K562 (cell line): ENCODE data around the gene RNU2-63P. TPM values are rescaled to one million over a fixed set of nuclear protein-coding genes. Genes with fewer than 3 reads are reported as not detected.

Experiments
- ADNP ChIP-seq: fragments of 200-800 bp; sonication (Bioruptor generic); IDR thresholded peaks from 2 replicates; pipeline ENCODE4 v1.6.1; 2016; ENCODE audit warnings: missing genetic modification characterization, missing compliant biosample characterization
- DEAF1 ChIP-seq: fragments of 450-650 bp; formaldehyde crosslinking; IDR thresholded peaks from 2 replicates; pipeline ENCODE4 v1.4.0; 2020; ENCODE audit warnings: mild to moderate bottlenecking, moderate library complexity
- ELK3 ChIP-seq: fragments of 450-650 bp; formaldehyde crosslinking; IDR thresholded peaks from 2 replicates; pipeline ENCODE4 v1.4.0; 2020; ENCODE audit warnings: mild to moderate bottlenecking
- MEF2A ChIP-seq: IDR thresholded peaks from 2 replicates; pipeline ENCODE4 v1.6.1; 2011; ENCODE audit warnings: low read depth, mild to moderate bottlenecking, low read length, moderate library complexity; ENCODE audit not compliant: control insufficient read depth
- MITF ChIP-seq: IDR thresholded peaks from 2 replicates; pipeline ENCODE4 v1.6.1; 2014; ENCODE audit warnings: antibody characterized with exemption
- NFE2 ChIP-seq: IDR thresholded peaks from 2 replicates; pipeline ENCODE4 v1.6.1; 2014; ENCODE audit warnings: antibody characterized with exemption, low read depth
- NR2C2 ChIP-seq, 2 experiments: fragments of 200-800 bp in 1 of 2; sonication (Bioruptor generic) in 1 of 2; sonication (generic) in 1 of 2; formaldehyde crosslinking in 1 of 2; IDR thresholded peaks; 2 replicates each; pipeline versions ENCODE4 v1.6.1 to v1.8.0; 2016 to 2022; ENCODE audit warnings: mild to moderate bottlenecking in 1 of 2, missing compliant biosample characterization in 1 of 2, missing genetic modification characterization in 1 of 2, missing genetic modification reagents in 1 of 2
- PPARD ChIP-seq: fragments of 250-450 bp; sonication (Bioruptor Pico); IDR thresholded peaks from 2 replicates; pipeline ENCODE4 v1.8.0; 2022; ENCODE audit warnings: inconsistent platforms, mild to moderate bottlenecking, moderate library complexity
- SMC3 ChIP-seq: conservative IDR thresholded peaks from 2 replicates; pipeline ENCODE4 v1.6.1; 2011; ENCODE audit warnings: low read depth, low read length, improper control_type of control experiment; ENCODE audit not compliant: insufficient read depth
- ZC3H4 ChIP-seq: sonication (generic); formaldehyde crosslinking; IDR thresholded peaks from 2 replicates; pipeline ENCODE4 v1.9.0; 2021; ENCODE audit warnings: missing genetic modification reagents, borderline replicate concordance
- ZNF217 ChIP-seq: sonication (generic); formaldehyde crosslinking; IDR thresholded peaks from 2 replicates; pipeline ENCODE4 v1.8.0; 2022; ENCODE audit warnings: mild to moderate bottlenecking, missing genetic modification reagents
- ZNF232 ChIP-seq: sonication (generic); formaldehyde crosslinking; IDR thresholded peaks from 2 replicates; pipeline ENCODE4 v1.8.0; 2022; ENCODE audit warnings: mild to moderate bottlenecking, missing genetic modification reagents
- ZNF318 ChIP-seq, 2 experiments: fragments of 450-650 bp; IDR thresholded peaks; 2 replicates each; pipeline ENCODE4 v1.6.1; 2016; ENCODE audit warnings: mild to moderate bottlenecking in 2 of 2, borderline replicate concordance in 1 of 2, low read depth in 1 of 2, moderate library complexity in 1 of 2
- polyA plus RNA-seq, 8 experiments: library from polyadenylated mRNA; depleted of rRNA in 4 of 8; stranded (reverse) in 5 of 8; unstranded in 3 of 8; fragments of >200 nt; fragmentation: Nextera tagmentation in 2 of 8; fragmentation: Illumina TruSeq in 1 of 8; extraction: Ambion mirVana in 2 of 8; extraction: Trizol in 1 of 8; gene quantifications; 2 replicates each; pipeline versions ENCODE4 v1.2.1 to v1.2.3, GENCODE V29; 2011 to 2014; ENCODE audit warnings: inconsistent platforms in 1 of 8, missing spikeins in 1 of 8
- total RNA-seq, 7 experiments: library from RNA; depleted of rRNA in 6 of 7; stranded (reverse); fragments of >200 nt in 6 of 7; fragmentation: Illumina TruSeq in 2 of 7; extraction: Trizol in 2 of 7; gene quantifications; 2 replicates each; pipeline versions ENCODE4 v1.2.1 to v1.2.3, GENCODE V29; 2011 to 2021; ENCODE audit warnings: low replicate concordance in 1 of 7

Gene RNU2-63P
- total and polyA plus RNA-seq, 9 of the 15 experiments (the other 6 are each of a cell fraction or from before 2014, with no cell fraction given) = 5.8 to 253 (median 169) TPM; not detected in 4

- TF ChIP-seq DEAF1 (CRISPR knock-in tag) (peak; percentile 76), ZC3H4 (CRISPR knock-in tag) (peak; percentile 91), ELK3 (CRISPR knock-in tag) (peak; percentile 79; the same call in 1 of the 2 replicates), ZNF232 (CRISPR knock-in tag) (0 out of 2 replicates have a peak, but pooled peaks have one; percentile 66), SMC3 (no peak), MEF2A (peak; percentile 86), PPARD (CRISPR knock-in tag) (no peak), NR2C2 (CRISPR knock-in tag; IDR thresholded peaks at IDR 0.05) (no peak; the same call in none of the 2 replicates), NR2C2 (tag; IDR thresholded peaks at IDR 0.05) (peak; percentile 76), ZNF318 (IDR thresholded peaks at IDR 0.05; ENCODE audit: borderline replicate concordance in 1 of 2, low read depth in 1 of 2) (peak in 1 of 2 experiments; percentile 96; a peak in 2 of 4 replicates), NFE2 (peak; percentile 37; the same call in 1 of the 2 replicates), ADNP (tag) (no peak), ZNF217 (CRISPR knock-in tag) (no peak), MITF (0 out of 2 replicates have a peak, but pooled peaks have one; percentile 11)
Measured at GRCh38 chr2:88016086-88016959, at the start of gene RNU2-63P (continued).
